GM06990 (cell line): ENCODE results near the gene ADH1C.

ENCODE experiments used
- DNase-seq: peaks from one replicate; pipeline ENCODE4 v3.0.0-alpha.2; 2011; ENCODE audit not compliant: insufficient read length; ENCODE audit errors: extremely low read depth
- H3K27me3 ChIP-seq: replicated peaks from 2 replicates; pipeline ENCODE4 v1.6.0; 2011; ENCODE audit warnings: low read length; ENCODE audit not compliant: control insufficient read depth, insufficient read depth
- H3K36me3 ChIP-seq: 2 replicates; pipeline ENCODE4 v1.5.1; 2011; ENCODE audit warnings: low read length; ENCODE audit not compliant: control insufficient read depth, insufficient read depth
- H3K4me3 ChIP-seq: replicated peaks from 2 replicates; pipeline ENCODE4 v1.5.1; 2011; ENCODE audit warnings: low read depth, mild to moderate bottlenecking, control low read depth, low read length
- TF ChIP-seq, protein P1 (sequence below): IDR thresholded peaks from 2 replicates; pipeline ENCODE4 v1.5.1; 2011; ENCODE audit warnings: low read length, control low read depth, mild to moderate bottlenecking, inconsistent platforms; ENCODE audit not compliant: insufficient read depth, poor library complexity, severe bottlenecking

Gene ADH1C

GRCh38 chr4:99310389-99310788 is 42.2 kb downstream of the ADH1C start:
- Histone ChIP-seq H3K4me3 (no peak overlapping the region), H3K27me3 (no peaks in the 10 kb centered on the region), H3K36me3 (no peaks in the 10 kb centered on the region)
- DNase-seq = no peak
- TF ChIP-seq, protein P1, sequence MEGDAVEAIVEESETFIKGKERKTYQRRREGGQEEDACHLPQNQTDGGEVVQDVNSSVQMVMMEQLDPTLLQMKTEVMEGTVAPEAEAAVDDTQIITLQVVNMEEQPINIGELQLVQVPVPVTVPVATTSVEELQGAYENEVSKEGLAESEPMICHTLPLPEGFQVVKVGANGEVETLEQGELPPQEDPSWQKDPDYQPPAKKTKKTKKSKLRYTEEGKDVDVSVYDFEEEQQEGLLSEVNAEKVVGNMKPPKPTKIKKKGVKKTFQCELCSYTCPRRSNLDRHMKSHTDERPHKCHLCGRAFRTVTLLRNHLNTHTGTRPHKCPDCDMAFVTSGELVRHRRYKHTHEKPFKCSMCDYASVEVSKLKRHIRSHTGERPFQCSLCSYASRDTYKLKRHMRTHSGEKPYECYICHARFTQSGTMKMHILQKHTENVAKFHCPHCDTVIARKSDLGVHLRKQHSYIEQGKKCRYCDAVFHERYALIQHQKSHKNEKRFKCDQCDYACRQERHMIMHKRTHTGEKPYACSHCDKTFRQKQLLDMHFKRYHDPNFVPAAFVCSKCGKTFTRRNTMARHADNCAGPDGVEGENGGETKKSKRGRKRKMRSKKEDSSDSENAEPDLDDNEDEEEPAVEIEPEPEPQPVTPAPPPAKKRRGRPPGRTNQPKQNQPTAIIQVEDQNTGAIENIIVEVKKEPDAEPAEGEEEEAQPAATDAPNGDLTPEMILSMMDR = no peak

DNA sequence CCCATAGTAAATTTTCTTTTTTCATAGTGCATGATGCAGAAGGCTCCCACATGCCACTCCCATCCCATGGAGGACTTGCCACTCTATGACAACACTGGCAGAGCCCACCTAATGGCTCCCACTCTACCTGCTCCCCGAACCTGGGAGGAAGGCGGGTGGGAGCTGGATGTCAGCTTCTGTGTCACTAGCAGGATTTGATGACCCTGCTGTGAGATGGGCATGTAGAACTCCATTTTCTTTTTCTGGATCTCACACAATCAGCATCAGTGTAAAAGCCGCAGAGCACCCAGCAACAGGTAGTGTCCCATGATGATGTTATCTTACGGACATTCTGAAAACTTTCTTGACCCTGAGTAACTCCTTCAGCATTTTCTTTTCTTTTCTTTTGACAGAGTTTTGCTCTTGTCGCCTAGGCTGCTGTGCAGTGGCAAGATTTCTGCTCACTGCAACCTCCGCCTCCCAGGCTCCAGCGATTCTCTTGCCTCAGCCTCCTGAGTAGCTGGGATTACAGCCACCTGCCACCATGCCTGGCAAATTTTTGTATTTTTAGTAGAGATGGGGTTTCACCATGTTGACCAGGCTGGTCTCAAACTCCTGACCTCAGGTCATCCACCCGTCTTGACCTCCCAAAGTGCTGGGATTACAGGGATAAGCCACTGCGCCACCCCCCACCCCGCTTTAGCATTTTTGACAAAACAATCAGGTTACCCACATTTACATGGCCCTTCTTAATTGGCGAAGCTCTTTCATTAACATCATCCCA is 46.7 kb downstream of the ADH1C start:
- TF ChIP-seq, protein P1 = no peak
- Histone ChIP-seq H3K4me3 (no peak overlapping the region), H3K27me3 (no peaks in the 10 kb centered on the region), H3K36me3 (no peaks in the 10 kb centered on the region)
- no peak for DNase-seq

GRCh38 chr4:99301376-99302164 is 51.0 kb downstream of the ADH1C start:
- H3K4me3 ChIP-seq = no peak overlapping the region
- TF ChIP-seq, protein P1 = no peak
- DNase-seq = no peak

GRCh38 chr4:99300934-99301333 is 51.6 kb downstream of the ADH1C start:
- TF ChIP-seq, protein P1 = no peak
- Histone ChIP-seq H3K36me3 (no peaks in the 10 kb centered on the region), H3K27me3 (no peaks in the 10 kb centered on the region), H3K4me3 (no peak overlapping the region)
- no peak for DNase-seq

More at GRCh38 chr4:99301376-99302164, 51.0 kb downstream of the ADH1C start:
- no peaks in the 10 kb centered on the region for H3K27me3 ChIP-seq
- no peaks in the 10 kb centered on the region for H3K36me3 ChIP-seq

- no peaks in the 10 kb centered on the region for H3K36me3 ChIP-seq
Measured at GRCh38 chr4:99293357-99293756, 59.2 kb downstream of the ADH1C start.

More at GRCh38 chr4:99293357-99293756, 59.2 kb downstream of the ADH1C start:
- no peak for DNase-seq
- TF ChIP-seq, protein P1 = no peak
- Histone ChIP-seq H3K4me3 (no peak overlapping the region), H3K27me3 (no peaks in the 10 kb centered on the region)
